ENCODE results near the gene CCDC158. TPM values are rescaled to one million over a fixed set of nuclear protein-coding genes. Genes with fewer than 3 reads are reported as not detected.

Gene CCDC158
- total and polyA plus RNA-seq, 2 donors (not counting 3 experiments of a cell fraction or from before 2014, with no cell fraction given) = not detected

- no peak for FAIRE-seq
- Histone ChIP-seq H4K20me1 (replicated peaks; ENCODE audit: control insufficient read depth, extremely low read depth, insufficient read depth, low read length) (no peaks in the 10 kb centered on the region), H3K36me3 (ENCODE audit: control insufficient read depth in 2 of 2, extremely low read depth in 1 of 2, insufficient read depth in 2 of 2, low read length in 2 of 2) (no peaks in the 10 kb centered on the region), H3K4me3 (replicated peaks in 1 of 3; ENCODE audit: insufficient read depth in 1 of 3, low read depth in 1 of 3, low read length in 3 of 3) (no peak overlapping the region), H3K9me1 (replicated peaks; ENCODE audit: control insufficient read depth, extremely low read depth, insufficient read depth, low read length) (no peaks in the 10 kb centered on the region), H3K27ac (ENCODE audit: insufficient read depth, low read depth, low read length) (no peak overlapping the region), H3K79me2 (ENCODE audit: control insufficient read depth, insufficient read depth, low read length) (no peaks in the 10 kb centered on the region), H3K9me3 (replicated peaks; ENCODE audit: control insufficient read depth, insufficient read depth, low read length) (no peaks in the 10 kb centered on the region), H3K4me1 (ENCODE audit: control insufficient read depth, extremely low read depth, insufficient read depth, low read length) (peaks cover 24% of the 10 kb centered on the region), H3K27me3 (ENCODE audit: control insufficient read depth in 2 of 2, insufficient read depth in 2 of 2, low read length in 2 of 2) (peaks cover 4 to 10% of the 10 kb centered on the region in 2 experiments), H2AFZ (ENCODE audit: low read depth, low read length) (no peak overlapping the region), H3K4me2 (ENCODE audit: insufficient read depth, low read length) (peak overlapping the region; percentile 69), H3K9ac (replicated peaks; ENCODE audit: extremely low read depth, insufficient read depth, low read length) (no peak overlapping the region)
- BruUV-seq (replicated peaks) = no TSS peak
- intact Hi-C loops (cut with micrococcal nuclease) (no loop called here), dilution Hi-C loops (cut with MboI; ENCODE audit: extremely low pct_ligation_motif_present, low sequenced_read_pairs) (no loop called here)
- no peak for DNase-seq (ENCODE audit: low read depth, low spot score)
- ChIA-PET CTCF (interaction anchor here (1.0 to 1.5 kb wide), 5 partner anchors 10 to 36 kb away, joined by 3 to 6 read pairs (median 3); no protein-coding TSS in a partner anchor), POLR2A (no interaction called here)
- TF ChIP-seq GATA2 (IDR thresholded peaks at IDR 0.05; ENCODE audit: insufficient read depth, insufficient read length, low read depth, low read length) = no peak
- no peak for TF ChIP-seq FOS (IDR thresholded peaks at IDR 0.05; ENCODE audit: borderline replicate concordance, insufficient read depth, low read length)
- TF ChIP-seq JUN (IDR thresholded peaks at IDR 0.05; ENCODE audit: borderline replicate concordance, insufficient read depth, insufficient read length, low read depth) = no peak
- TF ChIP-seq, protein P1, sequence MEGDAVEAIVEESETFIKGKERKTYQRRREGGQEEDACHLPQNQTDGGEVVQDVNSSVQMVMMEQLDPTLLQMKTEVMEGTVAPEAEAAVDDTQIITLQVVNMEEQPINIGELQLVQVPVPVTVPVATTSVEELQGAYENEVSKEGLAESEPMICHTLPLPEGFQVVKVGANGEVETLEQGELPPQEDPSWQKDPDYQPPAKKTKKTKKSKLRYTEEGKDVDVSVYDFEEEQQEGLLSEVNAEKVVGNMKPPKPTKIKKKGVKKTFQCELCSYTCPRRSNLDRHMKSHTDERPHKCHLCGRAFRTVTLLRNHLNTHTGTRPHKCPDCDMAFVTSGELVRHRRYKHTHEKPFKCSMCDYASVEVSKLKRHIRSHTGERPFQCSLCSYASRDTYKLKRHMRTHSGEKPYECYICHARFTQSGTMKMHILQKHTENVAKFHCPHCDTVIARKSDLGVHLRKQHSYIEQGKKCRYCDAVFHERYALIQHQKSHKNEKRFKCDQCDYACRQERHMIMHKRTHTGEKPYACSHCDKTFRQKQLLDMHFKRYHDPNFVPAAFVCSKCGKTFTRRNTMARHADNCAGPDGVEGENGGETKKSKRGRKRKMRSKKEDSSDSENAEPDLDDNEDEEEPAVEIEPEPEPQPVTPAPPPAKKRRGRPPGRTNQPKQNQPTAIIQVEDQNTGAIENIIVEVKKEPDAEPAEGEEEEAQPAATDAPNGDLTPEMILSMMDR (IDR thresholded peaks at IDR 0.05; ENCODE audit: extremely low read depth in 1 of 2, insufficient read depth in 1 of 2, low read depth in 1 of 2, low read length in 2 of 2) = no peak
- TF ChIP-seq, protein P2, sequence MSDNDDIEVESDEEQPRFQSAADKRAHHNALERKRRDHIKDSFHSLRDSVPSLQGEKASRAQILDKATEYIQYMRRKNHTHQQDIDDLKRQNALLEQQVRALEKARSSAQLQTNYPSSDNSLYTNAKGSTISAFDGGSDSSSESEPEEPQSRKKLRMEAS (IDR thresholded peaks at IDR 0.05; ENCODE audit: insufficient read depth, insufficient read length) = no peak
- TF ChIP-seq EZH2 (IDR thresholded peaks at IDR 0.05; ENCODE audit: borderline replicate concordance, low read depth, low read length, severe bottlenecking) = no peak
- no peak for TF ChIP-seq POLR2A (IDR thresholded peaks at IDR 0.05; ENCODE audit: low read depth, low read length)
- TF ChIP-seq MYC (IDR thresholded peaks at IDR 0.05; ENCODE audit: low read depth, low read length) = no peak
- no peak for TF ChIP-seq POLR2AphosphoS5 (IDR thresholded peaks at IDR 0.05; ENCODE audit: insufficient read depth, low read depth, low read length)
Measured at GRCh38 chr4:76449833-76450232, 28.9 kb upstream of the CCDC158 start.

All from endothelial cell of umbilical vein (primary cell).